Fibroblast of pulmonary artery (primary cell): ENCODE results near the gene NT5DC1.

ENCODE experiments used
- DNase-seq: peaks from one replicate; pipeline ENCODE4 v3.0.0-alpha.2; 2010; ENCODE audit warnings: low read depth
- H3K4me3 ChIP-seq: replicated peaks from 2 replicates; pipeline ENCODE4 v1.5.1; 2011; ENCODE audit warnings: low read depth, mild to moderate bottlenecking, control low read depth, low read length, moderate library complexity
- TF ChIP-seq, protein P1 (sequence below): IDR thresholded peaks from 2 replicates; pipeline ENCODE4 v1.5.1; 2011; ENCODE audit warnings: mild to moderate bottlenecking, control low read depth, low read length, inconsistent platforms; ENCODE audit errors: missing control alignments

The NT5DC1 gene

DNA sequence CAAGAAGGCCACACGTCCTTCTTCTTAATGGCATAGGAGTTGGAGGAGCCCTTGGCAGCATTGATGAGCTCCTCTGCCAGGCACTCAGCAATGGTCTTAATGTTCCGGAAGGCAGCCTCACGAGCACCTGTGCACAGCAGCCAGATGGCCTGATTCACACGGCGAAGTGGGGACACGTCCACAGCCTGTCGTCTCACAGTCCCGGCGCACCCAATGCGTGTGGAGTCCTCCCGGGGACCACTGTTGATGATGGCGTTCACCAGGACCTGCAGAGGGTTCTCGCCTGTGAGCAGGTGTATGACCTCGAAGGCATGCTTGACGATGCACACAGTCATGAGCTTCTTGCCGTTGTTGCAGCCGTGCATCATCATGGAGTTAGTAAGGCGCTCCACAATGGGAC is 157.9 kb downstream of the NT5DC1 start:
- H3K4me3 ChIP-seq = no peak overlapping the region
- TF ChIP-seq, protein P1, sequence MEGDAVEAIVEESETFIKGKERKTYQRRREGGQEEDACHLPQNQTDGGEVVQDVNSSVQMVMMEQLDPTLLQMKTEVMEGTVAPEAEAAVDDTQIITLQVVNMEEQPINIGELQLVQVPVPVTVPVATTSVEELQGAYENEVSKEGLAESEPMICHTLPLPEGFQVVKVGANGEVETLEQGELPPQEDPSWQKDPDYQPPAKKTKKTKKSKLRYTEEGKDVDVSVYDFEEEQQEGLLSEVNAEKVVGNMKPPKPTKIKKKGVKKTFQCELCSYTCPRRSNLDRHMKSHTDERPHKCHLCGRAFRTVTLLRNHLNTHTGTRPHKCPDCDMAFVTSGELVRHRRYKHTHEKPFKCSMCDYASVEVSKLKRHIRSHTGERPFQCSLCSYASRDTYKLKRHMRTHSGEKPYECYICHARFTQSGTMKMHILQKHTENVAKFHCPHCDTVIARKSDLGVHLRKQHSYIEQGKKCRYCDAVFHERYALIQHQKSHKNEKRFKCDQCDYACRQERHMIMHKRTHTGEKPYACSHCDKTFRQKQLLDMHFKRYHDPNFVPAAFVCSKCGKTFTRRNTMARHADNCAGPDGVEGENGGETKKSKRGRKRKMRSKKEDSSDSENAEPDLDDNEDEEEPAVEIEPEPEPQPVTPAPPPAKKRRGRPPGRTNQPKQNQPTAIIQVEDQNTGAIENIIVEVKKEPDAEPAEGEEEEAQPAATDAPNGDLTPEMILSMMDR = no peak
- no peak for DNase-seq

DNA sequence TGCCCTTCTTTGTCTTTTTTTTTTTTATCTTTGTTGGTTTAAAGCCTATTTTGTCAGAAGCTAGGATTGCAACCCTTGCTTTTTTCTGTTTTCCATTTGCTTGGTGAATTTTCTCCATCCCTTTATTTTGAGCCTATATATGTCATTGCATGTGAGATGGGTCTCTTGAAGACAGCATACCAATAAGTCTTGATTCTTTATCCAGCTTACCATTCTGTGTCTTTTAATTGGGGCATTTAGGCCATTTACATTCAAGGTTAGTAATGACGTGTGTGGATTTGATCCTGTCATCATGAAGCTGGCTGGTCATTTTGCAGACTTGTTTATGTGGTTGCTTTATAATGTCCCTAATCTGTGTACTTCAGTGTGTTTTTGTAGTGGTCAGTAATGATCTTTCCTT is 162.7 kb downstream of the NT5DC1 start:
- no peak overlapping the region for H3K4me3 ChIP-seq
- TF ChIP-seq, protein P1 = no peak
- no peak for DNase-seq

DNA sequence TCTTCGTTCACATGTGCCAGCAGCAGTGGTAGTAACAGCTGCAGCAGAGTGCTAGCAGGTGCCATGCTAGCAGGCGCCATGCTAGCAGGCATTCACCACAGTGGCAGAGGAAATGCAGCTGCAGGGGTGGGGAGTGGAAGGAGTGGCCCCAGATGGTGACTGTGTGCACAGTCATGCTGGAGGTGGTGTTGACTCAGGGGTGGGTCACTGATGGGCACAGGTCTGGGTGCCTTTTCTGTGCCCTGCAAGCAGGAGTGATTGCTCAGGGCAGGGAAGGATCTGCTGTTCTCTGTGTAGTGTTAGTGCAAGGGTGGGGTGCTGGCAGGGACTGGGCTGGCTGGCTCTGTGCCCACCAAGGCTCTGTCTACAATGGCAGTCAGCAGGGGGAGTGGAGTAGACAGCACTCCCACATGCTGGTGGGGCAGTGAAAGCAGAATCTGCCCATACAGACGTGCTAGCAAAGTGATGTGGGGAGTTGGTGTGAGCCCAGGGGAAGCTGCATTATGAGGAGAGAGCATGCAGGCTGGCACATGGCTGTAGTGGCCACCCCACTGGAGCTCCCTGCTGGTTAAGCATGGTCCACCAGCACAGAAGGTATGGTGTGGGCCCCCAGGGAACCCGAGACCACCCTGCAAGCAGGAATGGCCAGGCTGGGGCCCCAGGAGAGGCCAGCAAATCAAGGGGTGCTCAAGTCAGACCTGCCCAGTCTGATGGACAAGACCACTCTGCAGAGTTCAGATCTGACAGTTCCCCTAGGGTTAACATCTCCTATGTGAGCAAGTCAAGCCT is 164.6 kb downstream of the NT5DC1 start:
- H3K4me3 ChIP-seq = no peak overlapping the region
- DNase-seq = no peak
- TF ChIP-seq, protein P1 = no peak

DNA sequence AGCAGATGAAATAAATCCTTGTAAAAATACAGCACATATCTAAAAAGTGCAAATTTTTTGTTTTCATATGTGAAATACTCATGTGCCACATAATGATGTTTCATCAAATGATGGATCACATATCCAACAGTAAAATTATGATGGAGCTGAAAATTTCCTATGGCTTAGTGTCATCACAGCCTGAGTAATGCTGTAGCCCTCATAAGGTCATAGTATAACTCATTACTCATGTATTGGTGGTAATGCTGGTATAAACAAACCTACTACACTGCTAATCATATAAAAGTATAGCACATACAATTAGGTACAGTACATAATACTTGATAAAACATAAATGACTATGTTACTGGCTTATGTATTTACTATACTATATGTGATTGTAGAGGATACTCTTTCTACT is 166.2 kb downstream of the NT5DC1 start:
- no peak overlapping the region for H3K4me3 ChIP-seq
- TF ChIP-seq, protein P1 = no peak
- no peak for DNase-seq

DNA sequence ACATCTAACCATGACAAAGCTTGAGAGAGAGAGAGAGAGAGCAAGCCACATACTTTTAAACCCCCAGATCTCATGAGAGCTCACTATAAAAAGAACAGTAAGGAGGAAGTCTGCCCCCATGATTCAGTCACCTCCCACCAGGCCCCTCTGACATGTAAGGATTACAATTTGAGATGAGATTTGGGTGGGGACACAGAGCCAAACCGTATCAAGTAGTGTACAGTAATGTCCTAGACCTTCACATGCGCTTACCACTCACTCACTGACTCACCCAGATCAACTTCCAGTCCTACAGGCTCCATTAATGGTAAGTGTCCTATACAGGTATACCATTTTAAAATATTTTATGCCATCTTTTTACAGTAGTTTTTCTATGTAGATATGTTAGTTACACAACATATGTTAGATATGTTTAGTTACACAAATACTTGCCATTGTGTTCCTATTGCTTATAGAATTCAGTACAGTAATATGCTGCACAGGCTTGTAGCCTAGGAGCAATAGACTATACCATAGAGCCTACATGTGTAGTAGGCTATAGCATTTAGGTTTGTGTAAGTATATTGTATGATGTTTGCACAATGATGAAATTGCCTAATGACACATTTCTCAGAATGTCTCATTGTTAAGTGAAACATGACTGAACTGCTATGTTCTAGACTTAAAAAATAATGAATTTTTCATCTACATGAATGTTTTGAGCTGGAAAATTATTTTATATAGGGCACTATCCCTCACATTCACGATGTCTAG is 167.4 kb downstream of the NT5DC1 start:
- DNase-seq = no peak
- H3K4me3 ChIP-seq = no peak overlapping the region
- TF ChIP-seq, protein P1 = no peak

DNA sequence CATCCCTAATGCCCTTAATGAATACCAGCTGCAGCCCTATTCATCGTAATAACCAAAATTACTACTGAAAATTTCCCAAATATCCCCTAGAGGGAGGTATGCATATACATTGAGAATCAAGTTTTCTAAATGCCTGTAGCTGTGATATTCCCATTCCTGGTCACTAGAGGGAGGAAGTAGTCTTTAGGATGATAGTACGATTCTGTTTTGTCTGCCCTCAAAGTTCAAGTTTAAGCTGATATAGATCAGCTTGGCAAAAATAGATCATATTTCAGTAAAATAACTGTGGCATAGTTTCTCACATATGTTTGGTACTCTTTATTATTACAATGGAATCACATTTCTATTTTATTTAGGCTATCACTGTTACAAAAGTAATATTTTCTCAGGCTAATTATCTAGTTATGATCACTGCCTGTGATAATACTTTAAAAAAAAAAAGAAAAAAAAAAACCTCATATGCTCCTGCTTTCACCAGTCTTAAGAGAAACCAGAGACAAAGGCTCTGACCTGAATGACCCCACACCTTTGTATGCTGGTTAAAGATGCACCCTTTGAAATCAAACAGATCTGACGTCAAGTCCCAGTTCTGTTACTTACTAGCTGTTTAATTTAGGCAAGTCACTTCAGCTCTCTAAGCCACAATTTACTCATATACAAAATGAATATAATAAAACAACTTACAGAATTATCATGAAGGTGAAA is 168.1 kb downstream of the NT5DC1 start:
- peak; percentile 89 for DNase-seq
- TF ChIP-seq, protein P1 = peak; percentile 97

More for the DNA sequence above, 168.1 kb downstream of the NT5DC1 start:
- no peak overlapping the region for H3K4me3 ChIP-seq
